Measurements from ENCODE around the gene SDCCAG8. TPM values are rescaled to one million over a fixed set of nuclear protein-coding genes. Genes with fewer than 3 reads are reported as not detected.

The SDCCAG8 gene
- polyA plus RNA-seq, 3 donors = 33.2 to 34.4 (median 33.4) TPM

- Histone ChIP-seq H3K36me3 (replicated peaks in 1 of 2; ENCODE audit: control insufficient read depth in 1 of 2, insufficient read depth in 2 of 2, low read length in 2 of 2) (no peaks in the 10 kb centered on the region), H3K4me1 (ENCODE audit: control insufficient read depth in 1 of 2, insufficient read depth in 2 of 2, low read length in 2 of 2) (peaks cover 30 to 49% of the 10 kb centered on the region in 2 donors), H3K27me3 (ENCODE audit: control insufficient read depth in 2 of 2, insufficient read depth in 2 of 2, low read length in 2 of 2) (no peaks in the 10 kb centered on the region), H3K9me3 (replicated peaks in 1 of 2; ENCODE audit: control insufficient read depth in 1 of 2, insufficient read depth in 1 of 2, low read length in 2 of 2) (no peaks in the 10 kb centered on the region), H3K79me2 (ENCODE audit: insufficient read depth, low read length) (peaks cover 87% of the 10 kb centered on the region), H3K4me2 (replicated peaks; ENCODE audit: extremely low read depth, low read length, poor library complexity, severe bottlenecking) (peak overlapping the region; percentile 86), H3K9ac (ENCODE audit: insufficient read depth, low read length, poor library complexity, severe bottlenecking) (no peak overlapping the region), H3K4me3 (replicated peaks in 1 of 3; ENCODE audit: low read depth in 2 of 3, low read length in 3 of 3) (peak overlapping the region in 1 of 3 experiments; percentile 4), H2AFZ (ENCODE audit: insufficient read depth, low read depth, low read length, poor library complexity, severe bottlenecking) (no peak overlapping the region), H3K27ac (ENCODE audit: low read depth in 1 of 2, low read length in 2 of 2) (peak overlapping the region in 1 of 2 donors; percentile 6), H4K20me1 (ENCODE audit: insufficient read depth, low read length) (peaks cover 13% of the 10 kb centered on the region)
- peaks cover 0 to 2% (median 0%) of the 10 kb centered on the region in 7 donors for H3K9me3 Mint-ChIP-seq
- no peak for TF ChIP-seq CTCF (IDR thresholded peaks at IDR 0.05)
- DNase-seq = no peak
- peaks cover 5 to 7% of the 10 kb centered on the region in 2 donors for H3K36me3 Mint-ChIP-seq
- peaks cover 47% of the 10 kb centered on the region for H3K4me1 Mint-ChIP-seq
- H3K27me3 Mint-ChIP-seq (ENCODE audit: low read depth in 3 of 3) = no peaks in the 10 kb centered on the region
- H3K27ac Mint-ChIP-seq = peak overlapping the region in 1 of 7 donors; percentile 5
- intact Hi-C loops (cut with micrococcal nuclease) = loop anchor here in 1 of 2 donors (5.0 kb wide), 1 partner anchor 36 kb away; no protein-coding TSS in a partner anchor
- peak overlapping the region in 1 of 2 donors; percentile 49 for H3K4me3 Mint-ChIP-seq
- WGBS (ENCODE audit: insufficient coverage) = no CpG with 5 or more reads among the region's 1 CpG
These were observed 4.3 kb upstream of the SDCCAG8 start for GRCh38 chr1:243251539-243251938.

DNA sequence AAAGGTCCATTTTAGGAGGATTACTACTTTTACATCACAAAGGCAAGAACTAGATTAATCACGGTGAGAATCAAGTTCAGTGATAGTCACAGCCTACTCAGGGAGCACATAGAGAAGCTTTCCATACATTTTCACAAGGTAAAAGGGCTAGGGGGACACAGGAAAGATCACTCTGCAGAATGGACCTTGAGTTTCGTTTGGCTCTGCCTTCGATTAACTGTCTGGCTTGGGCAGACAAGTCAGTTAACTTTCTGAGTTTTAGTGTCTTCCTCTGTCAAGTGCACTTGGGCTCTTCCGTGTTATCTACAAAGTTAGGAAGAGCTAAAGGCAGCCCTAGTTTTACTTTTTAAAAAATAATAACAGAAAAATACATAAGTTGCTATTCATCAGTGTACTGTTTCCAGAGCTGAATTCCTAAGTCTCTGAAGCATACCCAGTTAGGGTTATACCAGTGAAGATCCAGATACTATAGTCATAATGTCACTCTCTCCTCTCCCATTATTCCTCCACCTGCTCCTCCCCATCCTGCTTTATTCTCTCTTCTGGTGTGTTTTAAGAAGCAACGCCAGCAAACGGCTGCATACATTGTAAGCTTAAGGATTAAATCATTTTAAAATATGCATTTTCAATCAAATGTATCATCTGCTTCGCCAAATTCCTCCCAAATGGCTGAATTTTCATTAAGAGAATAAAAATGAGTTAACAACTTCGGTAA is 2.5 kb upstream of the SDCCAG8 start:
- peak overlapping the region; percentile 55 for H2AFZ ChIP-seq (ENCODE audit: insufficient read depth, low read depth, low read length, poor library complexity, severe bottlenecking)

More for the DNA sequence above, 2.5 kb upstream of the SDCCAG8 start:
- Histone ChIP-seq H3K36me3 (replicated peaks in 1 of 2; ENCODE audit: control insufficient read depth in 1 of 2, insufficient read depth in 2 of 2, low read length in 2 of 2) (no peaks in the 10 kb centered on the region), H3K79me2 (ENCODE audit: insufficient read depth, low read length) (peaks cover 87% of the 10 kb centered on the region), H3K27ac (ENCODE audit: low read depth in 1 of 2, low read length in 2 of 2) (peak overlapping the region; percentile 95 to 99), H3K4me1 (ENCODE audit: control insufficient read depth in 1 of 2, insufficient read depth in 2 of 2, low read length in 2 of 2) (peaks cover 21 to 43% of the 10 kb centered on the region in 2 donors), H3K4me2 (replicated peaks; ENCODE audit: extremely low read depth, low read length, poor library complexity, severe bottlenecking) (peak overlapping the region; percentile 86), H3K9ac (ENCODE audit: insufficient read depth, low read length, poor library complexity, severe bottlenecking) (peak overlapping the region; percentile 89), H3K9me3 (replicated peaks in 1 of 2; ENCODE audit: control insufficient read depth in 1 of 2, insufficient read depth in 1 of 2, low read length in 2 of 2) (no peaks in the 10 kb centered on the region), H3K27me3 (ENCODE audit: control insufficient read depth in 2 of 2, insufficient read depth in 2 of 2, low read length in 2 of 2) (no peaks in the 10 kb centered on the region), H3K4me3 (replicated peaks in 1 of 3; ENCODE audit: low read depth in 2 of 3, low read length in 3 of 3) (peak overlapping the region; percentile 61 to 96 (median 74)), H4K20me1 (ENCODE audit: insufficient read depth, low read length) (peaks cover 13% of the 10 kb centered on the region)
- Mint-ChIP-seq H3K9me3 (peaks cover 0 to 2% (median 0%) of the 10 kb centered on the region in 7 donors), H3K4me3 (peak overlapping the region; percentile 97 to 99), H3K27ac (peak overlapping the region; percentile 89 to 99 (median 98)), H3K4me1 (peaks cover 39% of the 10 kb centered on the region), H3K27me3 (ENCODE audit: low read depth in 3 of 3) (no peaks in the 10 kb centered on the region), H3K36me3 (peaks cover 5 to 7% of the 10 kb centered on the region in 2 donors)
- DNase-seq = no peak
- TF ChIP-seq CTCF (IDR thresholded peaks at IDR 0.05) = no peak
- 0% methylated on average over 2 of the region's 8 CpGs for WGBS (ENCODE audit: insufficient coverage)
- intact Hi-C loops (cut with micrococcal nuclease) = loop anchor here in 1 of 2 donors (1.0 to 5.0 kb wide), 2 partner anchors 8 to 34 kb away; no protein-coding TSS in a partner anchor

Data from CD14-positive monocyte (primary cell).